ENCODE results near the gene GNAI3.
A peak's percentile ranks its signal among the peaks of the same experiment; 100 is the strongest.
"Not testable (repeated sequence)": the region's sequence is repeated elsewhere in the genome, so short reads cannot be mapped to it uniquely, and the experiment has no call there.

Gene GNAI3

GRCh38 chr1:109639841-109640184 is 91.4 kb downstream of the GNAI3 start:
- no peak for DNase-seq

- peak; percentile 95 for DNase-seq
Observed at GRCh38 chr1:109640285-109640865, 92.0 kb downstream of the GNAI3 start.

GRCh38 chr1:109641078-109641740 is 92.8 kb downstream of the GNAI3 start:
- no peak for DNase-seq

- no peak for DNase-seq
Observed at GRCh38 chr1:109641861-109642260, 93.4 kb downstream of the GNAI3 start.

- DNase-seq = no peak
Observed at GRCh38 chr1:109642626-109643025, 94.2 kb downstream of the GNAI3 start.

GRCh38 chr1:109643385-109644230 is 95.2 kb downstream of the GNAI3 start:
- peak; percentile 94 for DNase-seq

- DNase-seq = no peak
Observed at GRCh38 chr1:109644670-109645069, 96.3 kb downstream of the GNAI3 start.

- DNase-seq = no peak
Observed at GRCh38 chr1:109649491-109649914, 101.1 kb downstream of the GNAI3 start.

GRCh38 chr1:109650609-109651008 is 102.2 kb downstream of the GNAI3 start:
- DNase-seq = no peak

GRCh38 chr1:109652402-109652801 is 104.0 kb downstream of the GNAI3 start:
- DNase-seq = no peak

- no peak for DNase-seq
Observed at GRCh38 chr1:109653306-109653705, 104.9 kb downstream of the GNAI3 start.

GRCh38 chr1:109654519-109654918 is 106.1 kb downstream of the GNAI3 start:
- no peak for DNase-seq

GRCh38 chr1:109655615-109656519 is 107.5 kb downstream of the GNAI3 start, which contains the start of gene GSTM4:
Gene GSTM4, plus strand, starts transcription at chr1:109656099. Its CDS starts 291 bp downstream, at chr1:109656390.
- DNase-seq = peak; percentile 82

GRCh38 chr1:109657395-109657794 is 109.0 kb downstream of the GNAI3 start:
- DNase-seq = no peak

- DNase-seq = no peak
Observed at GRCh38 chr1:109657970-109658369, 109.6 kb downstream of the GNAI3 start.

GRCh38 chr1:109658533-109659042 is 110.2 kb downstream of the GNAI3 start:
- DNase-seq = no peak

GRCh38 chr1:109659145-109659544 is 110.7 kb downstream of the GNAI3 start:
- no peak for DNase-seq

GRCh38 chr1:109659997-109660690 is 111.7 kb downstream of the GNAI3 start:
- no peak for DNase-seq

- not testable (repeated sequence) for DNase-seq
Observed at GRCh38 chr1:109660691-109661026, 112.2 kb downstream of the GNAI3 start.

- no peak for DNase-seq
Observed at GRCh38 chr1:109661391-109661790, 113.0 kb downstream of the GNAI3 start.

GRCh38 chr1:109664671-109665070 is 116.3 kb downstream of the GNAI3 start:
- no peak for DNase-seq

Measured in activated CD4-positive, alpha-beta T cell treated with anti-CD3 and anti-CD28 coated beads for 48 hours (primary cell).